ENCODE results near the gene SLAIN2.

DNA sequence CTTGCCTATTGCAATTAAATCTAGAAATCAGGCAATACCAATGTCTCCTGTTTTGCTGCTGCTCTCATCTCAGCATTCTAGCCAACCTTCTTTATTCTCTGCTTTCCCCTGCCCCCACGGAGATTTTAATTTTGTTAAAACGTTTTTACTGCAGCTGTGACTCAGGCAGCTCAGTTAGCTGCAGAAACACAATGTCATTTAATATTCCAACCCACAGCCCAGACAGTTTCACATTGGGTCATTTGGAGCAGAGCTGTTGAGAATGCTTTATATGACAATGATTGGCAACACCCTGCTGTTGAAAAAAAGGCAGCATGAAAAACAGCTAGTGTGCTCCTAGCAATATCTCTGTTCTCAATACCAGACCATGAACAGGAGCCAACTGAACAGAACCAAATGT, 129.2 kb downstream of the SLAIN2 start:
- TF ChIP-seq, protein P1, sequence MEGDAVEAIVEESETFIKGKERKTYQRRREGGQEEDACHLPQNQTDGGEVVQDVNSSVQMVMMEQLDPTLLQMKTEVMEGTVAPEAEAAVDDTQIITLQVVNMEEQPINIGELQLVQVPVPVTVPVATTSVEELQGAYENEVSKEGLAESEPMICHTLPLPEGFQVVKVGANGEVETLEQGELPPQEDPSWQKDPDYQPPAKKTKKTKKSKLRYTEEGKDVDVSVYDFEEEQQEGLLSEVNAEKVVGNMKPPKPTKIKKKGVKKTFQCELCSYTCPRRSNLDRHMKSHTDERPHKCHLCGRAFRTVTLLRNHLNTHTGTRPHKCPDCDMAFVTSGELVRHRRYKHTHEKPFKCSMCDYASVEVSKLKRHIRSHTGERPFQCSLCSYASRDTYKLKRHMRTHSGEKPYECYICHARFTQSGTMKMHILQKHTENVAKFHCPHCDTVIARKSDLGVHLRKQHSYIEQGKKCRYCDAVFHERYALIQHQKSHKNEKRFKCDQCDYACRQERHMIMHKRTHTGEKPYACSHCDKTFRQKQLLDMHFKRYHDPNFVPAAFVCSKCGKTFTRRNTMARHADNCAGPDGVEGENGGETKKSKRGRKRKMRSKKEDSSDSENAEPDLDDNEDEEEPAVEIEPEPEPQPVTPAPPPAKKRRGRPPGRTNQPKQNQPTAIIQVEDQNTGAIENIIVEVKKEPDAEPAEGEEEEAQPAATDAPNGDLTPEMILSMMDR (IDR thresholded peaks at IDR 0.05) = no peak
- no peak for TF ChIP-seq POLR2A (IDR thresholded peaks at IDR 0.05)

All from heart left ventricle (tissue), 13 donors.